ENCODE measurements around the gene ZNF518A. TPM values are rescaled to one million over a fixed set of nuclear protein-coding genes. Genes with fewer than 3 reads are reported as not detected.

Gene ZNF518A
- total and polyA plus RNA-seq, 7 donors: 4.2 to 22.8 (median 13.2) TPM

- Histone ChIP-seq H3K27me3 (no peaks in the 10 kb centered on the region), H3K27ac (no peak overlapping the region), H3K36me3 (no peaks in the 10 kb centered on the region), H3K4me3 (no peak overlapping the region), H3K9me3 (no peaks in the 10 kb centered on the region), H3K4me1 (no peaks in the 10 kb centered on the region)
- WGBS, 2 donors: 46 to 56% methylated on average over 1 of the region's 1 CpG
- no peak for TF ChIP-seq EP300 (IDR thresholded peaks at IDR 0.05)
- TF ChIP-seq POLR2A (IDR thresholded peaks at IDR 0.05): no peak
- TF ChIP-seq CTCF (IDR thresholded peaks at IDR 0.05): no peak
- no peak for TF ChIP-seq POLR2AphosphoS5 (IDR thresholded peaks at IDR 0.05)
- no peak for DNase-seq
- intact Hi-C loops (cut with DNase I): no loop called here
Observed at GRCh38 chr10:96201525-96201924, 71.4 kb downstream of the ZNF518A start.

- H3K4me3 ChIP-seq: no peak overlapping the region
- no peaks in the 10 kb centered on the region for H3K36me3 ChIP-seq
- 97 to 100% methylated on average over 1 of the region's 1 CpG for WGBS, 2 donors
- intact Hi-C loops (cut with DNase I): no loop called here
- TF ChIP-seq POLR2AphosphoS5 (IDR thresholded peaks at IDR 0.05) (no peak), POLR2A (IDR thresholded peaks at IDR 0.05) (no peak), EP300 (IDR thresholded peaks at IDR 0.05) (no peak), CTCF (IDR thresholded peaks at IDR 0.05) (no peak)
- H3K27me3 ChIP-seq: no peaks in the 10 kb centered on the region
- H3K27ac ChIP-seq: no peak overlapping the region
- no peaks in the 10 kb centered on the region for H3K4me1 ChIP-seq
- no peak for DNase-seq
- H3K9me3 ChIP-seq: no peaks in the 10 kb centered on the region
Observed at GRCh38 chr10:96205580-96205979, 75.5 kb downstream of the ZNF518A start.

- Histone ChIP-seq H3K4me3 (no peak overlapping the region), H3K27me3 (no peaks in the 10 kb centered on the region), H3K9me3 (no peaks in the 10 kb centered on the region), H3K27ac (no peak overlapping the region), H3K4me1 (no peaks in the 10 kb centered on the region), H3K36me3 (no peaks in the 10 kb centered on the region)
- no peak for DNase-seq
- no peak for TF ChIP-seq POLR2AphosphoS5 (IDR thresholded peaks at IDR 0.05)
- no peak for TF ChIP-seq EP300 (IDR thresholded peaks at IDR 0.05)
- no peak for TF ChIP-seq POLR2A (IDR thresholded peaks at IDR 0.05)
- TF ChIP-seq CTCF (IDR thresholded peaks at IDR 0.05): no peak
- 85 to 86% methylated on average over 2 of the region's 2 CpGs for WGBS, 2 donors
- intact Hi-C loops (cut with DNase I): no loop called here
Observed at GRCh38 chr10:96208271-96208670, 78.2 kb downstream of the ZNF518A start.

GRCh38 chr10:96208946-96209345, 78.8 kb downstream of the ZNF518A start:
- 15 to 75% methylated on average over 5 of the region's 5 CpGs for WGBS, 2 donors
- intact Hi-C loops (cut with DNase I): no loop called here
- no peaks in the 10 kb centered on the region for H3K36me3 ChIP-seq

More at GRCh38 chr10:96208946-96209345, 78.8 kb downstream of the ZNF518A start:
- H3K27me3 ChIP-seq: no peaks in the 10 kb centered on the region
- H3K27ac ChIP-seq: no peak overlapping the region
- DNase-seq: no peak
- no peaks in the 10 kb centered on the region for H3K4me1 ChIP-seq
- H3K9me3 ChIP-seq: no peaks in the 10 kb centered on the region
- no peak overlapping the region for H3K4me3 ChIP-seq
- TF ChIP-seq CTCF (IDR thresholded peaks at IDR 0.05): no peak
- TF ChIP-seq POLR2A (IDR thresholded peaks at IDR 0.05): no peak
- TF ChIP-seq POLR2AphosphoS5 (IDR thresholded peaks at IDR 0.05): no peak

Measured in sigmoid colon (tissue), 7 donors.